Upper lobe of left lung (tissue), 4 donors: Measurements from ENCODE around the gene DYNC2H1.

Experiments
- EP300 ChIP-seq, 4 donors: sonication (generic); formaldehyde crosslinking; IDR thresholded peaks; one replicate each; pipeline ENCODE4 v1.5.1; 2017; ENCODE audit warnings: antibody characterized with exemption in 4 of 4, control low read depth in 2 of 4
- POLR2A ChIP-seq, 4 donors: fragments of 450-650 bp; IDR thresholded peaks; one replicate each; pipeline ENCODE4 v1.5.1; 2016 to 2017; ENCODE audit warnings: antibody characterized with exemption in 4 of 4, mild to moderate bottlenecking in 2 of 4
- POLR2AphosphoS5 ChIP-seq, 2 donors: sonication (generic); formaldehyde crosslinking; IDR thresholded peaks; one replicate each; pipeline ENCODE4 v1.5.1; 2017; ENCODE audit warnings: antibody characterized with exemption in 2 of 2
- TF ChIP-seq, protein P1 (sequence below), 6 experiments: fragments of 450-650 bp in 4 of 6; fragments of 200-600 bp in 2 of 6; sonication (generic) in 2 of 6; IDR thresholded peaks; one replicate each; pipeline ENCODE4 v1.5.1; 2016 to 2019; ENCODE audit warnings: antibody characterized with exemption in 6 of 6

DNA sequence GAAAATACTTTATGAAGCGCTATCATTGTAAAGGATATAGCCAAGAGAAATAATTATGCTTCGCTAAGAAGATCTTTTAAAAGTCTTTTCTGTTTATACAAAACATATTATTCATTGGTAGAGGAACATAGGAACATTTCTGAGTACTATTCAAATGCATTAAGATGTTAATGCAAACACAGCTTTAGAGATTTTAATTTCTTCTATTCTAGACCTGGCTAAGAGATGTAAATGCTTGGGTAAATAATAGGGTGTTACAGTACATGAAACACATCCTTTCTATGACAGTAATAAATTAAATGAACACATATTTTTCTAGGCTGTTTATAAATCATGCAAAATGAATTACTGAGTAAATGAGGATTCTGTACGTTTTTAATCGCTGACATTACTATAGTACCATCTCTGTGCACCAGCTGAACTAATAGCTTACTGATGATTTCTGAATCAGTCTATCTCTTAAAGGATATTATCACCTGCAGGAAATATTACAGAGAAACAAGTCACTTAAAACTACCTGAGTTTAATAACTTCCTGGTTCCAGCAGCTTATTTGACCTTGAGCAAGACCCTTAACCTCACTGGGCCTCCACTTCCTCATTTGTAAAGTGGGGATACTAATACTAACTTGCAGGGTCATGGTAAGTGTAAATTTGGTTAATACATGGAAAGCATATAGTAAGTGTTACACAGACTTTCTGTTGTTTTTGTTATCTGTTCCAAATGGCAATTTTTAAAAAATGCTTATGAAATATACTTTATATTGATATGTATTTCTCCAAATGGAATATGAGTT lies 344.9 kb downstream of the DYNC2H1 start:
- TF ChIP-seq POLR2AphosphoS5 (IDR thresholded peaks at IDR 0.05) (no peak), POLR2A (IDR thresholded peaks at IDR 0.05) (no peak), EP300 (IDR thresholded peaks at IDR 0.05) (no peak)
- TF ChIP-seq, protein P1, sequence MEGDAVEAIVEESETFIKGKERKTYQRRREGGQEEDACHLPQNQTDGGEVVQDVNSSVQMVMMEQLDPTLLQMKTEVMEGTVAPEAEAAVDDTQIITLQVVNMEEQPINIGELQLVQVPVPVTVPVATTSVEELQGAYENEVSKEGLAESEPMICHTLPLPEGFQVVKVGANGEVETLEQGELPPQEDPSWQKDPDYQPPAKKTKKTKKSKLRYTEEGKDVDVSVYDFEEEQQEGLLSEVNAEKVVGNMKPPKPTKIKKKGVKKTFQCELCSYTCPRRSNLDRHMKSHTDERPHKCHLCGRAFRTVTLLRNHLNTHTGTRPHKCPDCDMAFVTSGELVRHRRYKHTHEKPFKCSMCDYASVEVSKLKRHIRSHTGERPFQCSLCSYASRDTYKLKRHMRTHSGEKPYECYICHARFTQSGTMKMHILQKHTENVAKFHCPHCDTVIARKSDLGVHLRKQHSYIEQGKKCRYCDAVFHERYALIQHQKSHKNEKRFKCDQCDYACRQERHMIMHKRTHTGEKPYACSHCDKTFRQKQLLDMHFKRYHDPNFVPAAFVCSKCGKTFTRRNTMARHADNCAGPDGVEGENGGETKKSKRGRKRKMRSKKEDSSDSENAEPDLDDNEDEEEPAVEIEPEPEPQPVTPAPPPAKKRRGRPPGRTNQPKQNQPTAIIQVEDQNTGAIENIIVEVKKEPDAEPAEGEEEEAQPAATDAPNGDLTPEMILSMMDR (IDR thresholded peaks at IDR 0.05): no peak
